CD8-positive, alpha-beta memory T cell (primary cell): ENCODE results near the gene RNF227. TPM values are rescaled to one million over a fixed set of nuclear protein-coding genes. Genes with fewer than 3 reads are reported as not detected.
A peak's percentile ranks its signal among the peaks of the same experiment; 100 is the strongest.

Source experiments
- CTCF ChIA-PET: fragments of 350-600 bp; sonication (Branson Sonifier 250); formaldehyde crosslinking; loops from one replicate; lab custom pipeline; 2021; ENCODE audit warnings: antibody characterized with exemption; lab: Charles Lee
- POLR2A ChIA-PET: fragments of 350-600 bp; sonication (Branson Sonifier 250); formaldehyde crosslinking; loops from one replicate; lab custom pipeline; 2021; ENCODE audit warnings: antibody characterized with exemption; lab: Charles Lee
- DNase-seq, 5 donors: peaks; one replicate each; pipeline versions ENCODE4 v3.0.0 to v3.0.0-alpha.2; 2020 to 2022; ENCODE audit warnings: mixed read lengths in 1 of 5
- H3K27ac ChIP-seq: one replicate; pipeline ENCODE4 v1.7.0; 2013; ENCODE audit warnings: low read depth, mild to moderate bottlenecking, low read length, moderate library complexity
- H3K27me3 ChIP-seq: 2 replicates; pipeline ENCODE4 v1.7.0; 2013; ENCODE audit warnings: low read length, mild to moderate bottlenecking; ENCODE audit not compliant: insufficient read depth, poor library complexity, severe bottlenecking
- H3K36me3 ChIP-seq: 2 replicates; pipeline ENCODE4 v1.7.0; 2013; ENCODE audit warnings: mild to moderate bottlenecking, low read length, moderate library complexity; ENCODE audit not compliant: insufficient read depth
- H3K4me1 ChIP-seq: 2 replicates; pipeline ENCODE4 v1.7.0; 2013; ENCODE audit warnings: mild to moderate bottlenecking, low read length, moderate library complexity; ENCODE audit not compliant: insufficient read depth
- H3K4me3 ChIP-seq: 2 replicates; pipeline ENCODE4 v1.7.0; 2013; ENCODE audit warnings: mild to moderate bottlenecking, low read length
- H3K9me3 ChIP-seq: 2 replicates; pipeline ENCODE4 v1.7.0; 2013; ENCODE audit warnings: mild to moderate bottlenecking, low read length
- H3K27ac Mint-ChIP-seq, 8 donors: one replicate each; pipeline ENCODE4 v1.8.0; 2020 to 2021; ENCODE audit warnings: mixed read lengths in 8 of 8, mild to moderate bottlenecking in 6 of 8, inconsistent platforms in 3 of 8, moderate library complexity in 3 of 8
- H3K27me3 Mint-ChIP-seq, 2 donors: one replicate each; pipeline ENCODE4 v1.8.0; 2020 to 2021; ENCODE audit warnings: mixed read lengths in 2 of 2, mild to moderate bottlenecking in 1 of 2, moderate library complexity in 1 of 2
- H3K36me3 Mint-ChIP-seq, 3 donors: one replicate each; pipeline ENCODE4 v1.8.0; 2020 to 2021; ENCODE audit warnings: mixed read lengths in 3 of 3, inconsistent platforms in 1 of 3, mild to moderate bottlenecking in 1 of 3
- H3K4me1 Mint-ChIP-seq, 3 donors: one replicate each; pipeline ENCODE4 v1.8.0; 2020 to 2021; ENCODE audit warnings: mixed read lengths in 3 of 3, inconsistent platforms in 1 of 3, mild to moderate bottlenecking in 1 of 3
- H3K4me3 Mint-ChIP-seq, 7 donors: one replicate each; pipeline ENCODE4 v1.8.0; 2020 to 2021; ENCODE audit warnings: mixed read lengths in 7 of 7, mild to moderate bottlenecking in 6 of 7, moderate library complexity in 4 of 7, inconsistent platforms in 2 of 7
- H3K9me3 Mint-ChIP-seq, 5 donors: one replicate each; pipeline ENCODE4 v1.8.0; 2020 to 2022; ENCODE audit warnings: mixed read lengths in 5 of 5, mild to moderate bottlenecking in 3 of 5, moderate library complexity in 2 of 5, inconsistent platforms in 1 of 5
- polyA plus RNA-seq: library from polyadenylated mRNA; unstranded; fragments of 300-500 nt; fragmentation: Illumina TruSeq; gene quantifications from one replicate; pipeline ENCODE4 v1.2.3, GENCODE V29; 2021
- total RNA-seq, 2 experiments: library from RNA; stranded (reverse); gene quantifications; one replicate each; pipeline ENCODE4 v1.2.3, GENCODE V29; 2021

Gene RNF227
- total and polyA plus RNA-seq, 3 experiments from 2014 or later: 3.3 to 4.8 (median 4.4) TPM

- peaks cover 0 to 2% (median 0%) of the 10 kb centered on the region in 5 donors for H3K9me3 Mint-ChIP-seq
- no peaks in the 10 kb centered on the region for H3K9me3 ChIP-seq
- peak overlapping the region; percentile 85 for H3K4me3 ChIP-seq
- H3K27ac Mint-ChIP-seq: no peak overlapping the region
- H3K4me3 Mint-ChIP-seq: no peak overlapping the region
- peaks cover 42% of the 10 kb centered on the region for H3K4me1 ChIP-seq
- ChIA-PET POLR2A (no interaction called here), CTCF (no interaction called here)
- H3K36me3 Mint-ChIP-seq: peaks cover 0 to 37% (median 8%) of the 10 kb centered on the region in 3 donors
- H3K27ac ChIP-seq: peak overlapping the region; percentile 79
- peaks cover 15 to 24% (median 18%) of the 10 kb centered on the region in 3 donors for H3K4me1 Mint-ChIP-seq
- DNase-seq: peak; percentile 75 to 96 (median 89)
- no peaks in the 10 kb centered on the region for H3K27me3 ChIP-seq
- peaks cover 30% of the 10 kb centered on the region for H3K36me3 ChIP-seq
- peaks cover 0 to 3% of the 10 kb centered on the region in 2 donors for H3K27me3 Mint-ChIP-seq
These were observed 28.5 kb downstream of the RNF227 start for GRCh38 chr17:7887482-7888183.

- peaks cover 0 to 3% of the 10 kb centered on the region in 2 donors for H3K27me3 Mint-ChIP-seq
- Histone ChIP-seq H3K4me1 (peaks cover 48% of the 10 kb centered on the region), H3K4me3 (peak overlapping the region; percentile 85), H3K9me3 (no peaks in the 10 kb centered on the region), H3K27me3 (no peaks in the 10 kb centered on the region), H3K36me3 (peaks cover 30% of the 10 kb centered on the region), H3K27ac (peak overlapping the region; percentile 79)
- peaks cover 14 to 23% (median 16%) of the 10 kb centered on the region in 3 donors for H3K4me1 Mint-ChIP-seq
- CTCF ChIA-PET: no interaction called here
- H3K27ac Mint-ChIP-seq: no peak overlapping the region
- H3K9me3 Mint-ChIP-seq: peaks cover 0 to 2% (median 0%) of the 10 kb centered on the region in 5 donors
- POLR2A ChIA-PET: no interaction called here
- H3K36me3 Mint-ChIP-seq: peaks cover 0 to 35% (median 7%) of the 10 kb centered on the region in 3 donors
- H3K4me3 Mint-ChIP-seq: no peak overlapping the region
- no peak for DNase-seq
These were observed 29.0 kb downstream of the RNF227 start for GRCh38 chr17:7887038-7887481.

- Histone ChIP-seq H3K27ac (peak overlapping the region; percentile 79), H3K9me3 (no peaks in the 10 kb centered on the region), H3K4me3 (peak overlapping the region; percentile 85), H3K36me3 (peaks cover 24% of the 10 kb centered on the region), H3K4me1 (peaks cover 54% of the 10 kb centered on the region), H3K27me3 (no peaks in the 10 kb centered on the region)
- peaks cover 0 to 2% (median 0%) of the 10 kb centered on the region in 5 donors for H3K9me3 Mint-ChIP-seq
- CTCF ChIA-PET: interaction anchor here (0.7 to 1.9 kb wide), 8 partner anchors 15 to 143 kb away, joined by 3 to 8 read pairs (median 4); partner anchors contain the start of genes CYB5D1 and NAA38
- H3K27me3 Mint-ChIP-seq: peaks cover 0 to 3% of the 10 kb centered on the region in 2 donors
- peaks cover 11 to 21% (median 13%) of the 10 kb centered on the region in 3 donors for H3K4me1 Mint-ChIP-seq
- DNase-seq: peak; percentile 50 to 82 (median 68)
- no peak overlapping the region for H3K27ac Mint-ChIP-seq
- H3K36me3 Mint-ChIP-seq: peaks cover 0 to 28% (median 5%) of the 10 kb centered on the region in 3 donors
- H3K4me3 Mint-ChIP-seq: no peak overlapping the region
- POLR2A ChIA-PET: interaction anchor here (1.0 to 1.8 kb wide), 4 partner anchors 23 to 46 kb away, joined by 3 to 11 read pairs (median 4); partner anchors contain the start of genes CNTROB, CYB5D1 and NAA38
These were observed 29.7 kb downstream of the RNF227 start for GRCh38 chr17:7886227-7887037.

GRCh38 chr17:7885367-7886226 is 30.5 kb downstream of the RNF227 start:
- peak overlapping the region in 1 of 8 donors; percentile 10 for H3K27ac Mint-ChIP-seq
- CTCF ChIA-PET: interaction anchor here (0.6 to 1.9 kb wide), 9 partner anchors 14 to 142 kb away, joined by 3 to 8 read pairs (median 4); partner anchors contain the start of genes CYB5D1 and NAA38
- peaks cover 63% of the 10 kb centered on the region for H3K4me1 ChIP-seq

GRCh38 chr17:7884581-7885366 is 31.3 kb downstream of the RNF227 start:
- peaks cover 0 to 3% of the 10 kb centered on the region in 2 donors for H3K27me3 Mint-ChIP-seq
- H3K27ac Mint-ChIP-seq: peak overlapping the region in 4 of 8 donors; percentile 10 to 82 (median 60)
- peaks cover 0 to 12% (median 0%) of the 10 kb centered on the region in 3 donors for H3K36me3 Mint-ChIP-seq
- H3K9me3 ChIP-seq: no peaks in the 10 kb centered on the region
- no peak overlapping the region for H3K27ac ChIP-seq
- H3K4me3 Mint-ChIP-seq: peak overlapping the region; percentile 15 to 91 (median 80)
- ChIA-PET POLR2A (interaction anchor here (0.6 to 1.9 kb wide), 6 partner anchors 15 to 50 kb away, joined by 4 to 11 read pairs (median 6); partner anchors contain the start of genes CYB5D1 and NAA38), CTCF (interaction anchor here (1.5 to 1.9 kb wide), 2 partner anchors 15 to 28 kb away, joined by 5 to 6 read pairs; partner anchors contain the start of genes CYB5D1 and NAA38)
- peaks cover 0 to 2% (median 0%) of the 10 kb centered on the region in 5 donors for H3K9me3 Mint-ChIP-seq
- H3K4me1 Mint-ChIP-seq: peaks cover 4 to 16% (median 6%) of the 10 kb centered on the region in 3 donors
- peak; percentile 37 to 66 (median 45) for DNase-seq
- H3K27me3 ChIP-seq: no peaks in the 10 kb centered on the region
- H3K4me1 ChIP-seq: peaks cover 70% of the 10 kb centered on the region
- H3K36me3 ChIP-seq: peaks cover 8% of the 10 kb centered on the region
- no peak overlapping the region for H3K4me3 ChIP-seq

More at GRCh38 chr17:7885367-7886226, 30.5 kb downstream of the RNF227 start:
- peak; percentile 24 to 71 (median 38) for DNase-seq
- Mint-ChIP-seq H3K4me1 (peaks cover 8 to 21% (median 11%) of the 10 kb centered on the region in 3 donors), H3K27me3 (peaks cover 0 to 3% of the 10 kb centered on the region in 2 donors), H3K36me3 (peaks cover 0 to 20% (median 3%) of the 10 kb centered on the region in 3 donors), H3K9me3 (peaks cover 0 to 2% (median 0%) of the 10 kb centered on the region in 5 donors), H3K4me3 (peak overlapping the region in 4 of 7 donors; percentile 37 to 57 (median 50))
- Histone ChIP-seq H3K27me3 (no peaks in the 10 kb centered on the region), H3K4me3 (peak overlapping the region; percentile 85), H3K9me3 (no peaks in the 10 kb centered on the region), H3K27ac (peak overlapping the region; percentile 79), H3K36me3 (peaks cover 16% of the 10 kb centered on the region)
- POLR2A ChIA-PET: interaction anchor here (0.6 to 1.8 kb wide), 7 partner anchors 22 to 51 kb away, joined by 3 to 11 read pairs (median 5); partner anchors contain the start of genes CNTROB, CYB5D1 and NAA38

- Mint-ChIP-seq H3K27me3 (peaks cover 0 to 3% of the 10 kb centered on the region in 2 donors), H3K4me3 (peak overlapping the region; percentile 67 to 88 (median 81)), H3K9me3 (peaks cover 0 to 2% (median 0%) of the 10 kb centered on the region in 5 donors), H3K4me1 (peaks cover 4 to 11% (median 6%) of the 10 kb centered on the region in 3 donors), H3K27ac (peak overlapping the region in 6 of 8 donors; percentile 39 to 88 (median 80)), H3K36me3 (peaks cover 0 to 12% (median 0%) of the 10 kb centered on the region in 3 donors)
- DNase-seq: peak in 4 of 5 donors; percentile 16 to 57 (median 40)
- no peaks in the 10 kb centered on the region for H3K27me3 ChIP-seq
- H3K36me3 ChIP-seq: peaks cover 4% of the 10 kb centered on the region
- ChIA-PET CTCF (interaction anchor here (0.6 to 1.3 kb wide), 3 partner anchors 21 to 52 kb away, joined by 3 to 4 read pairs (median 4); no protein-coding TSS in a partner anchor), POLR2A (interaction anchor here (0.9 to 1.9 kb wide), 3 partner anchors 12 to 27 kb away, joined by 3 to 7 read pairs (median 4); partner anchors contain the start of gene NAA38)
- H3K27ac ChIP-seq: no peak overlapping the region
- peaks cover 62% of the 10 kb centered on the region for H3K4me1 ChIP-seq
- H3K9me3 ChIP-seq: no peaks in the 10 kb centered on the region
- peak overlapping the region; percentile 49 for H3K4me3 ChIP-seq
These were observed 32.2 kb downstream of the RNF227 start for GRCh38 chr17:7883781-7884386.
